Glutamatergic neuron (in vitro differentiated cells): ENCODE measurements around the gene SLC30A7. TPM values are rescaled to one million over a fixed set of nuclear protein-coding genes. Genes with fewer than 3 reads are reported as not detected.
"Not testable (repeated sequence)": the region's sequence is repeated elsewhere in the genome, so short reads cannot be mapped to it uniquely, and the experiment has no call there.

ENCODE experiments used
- DNase-seq: peaks from one replicate; pipeline ENCODE4 v3.0.0; 2022
- H3K27ac Mint-ChIP-seq: one replicate; pipeline ENCODE4 v1.8.0; 2020; ENCODE audit warnings: mild to moderate bottlenecking, mixed read lengths, inconsistent platforms; ENCODE audit not compliant: unreplicated experiment
- H3K27me3 Mint-ChIP-seq: one replicate; pipeline ENCODE4 v1.8.0; 2020; ENCODE audit warnings: mild to moderate bottlenecking, moderate library complexity, mixed read lengths, inconsistent platforms; ENCODE audit not compliant: unreplicated experiment
- H3K36me3 Mint-ChIP-seq: one replicate; pipeline ENCODE4 v1.8.0; 2020; ENCODE audit warnings: mild to moderate bottlenecking, mixed read lengths, inconsistent platforms; ENCODE audit not compliant: unreplicated experiment
- H3K4me1 Mint-ChIP-seq: one replicate; pipeline ENCODE4 v1.8.0; 2020; ENCODE audit warnings: mild to moderate bottlenecking, low read depth, mixed read lengths, inconsistent platforms; ENCODE audit not compliant: unreplicated experiment
- H3K4me3 Mint-ChIP-seq: one replicate; pipeline ENCODE4 v1.8.0; 2020; ENCODE audit warnings: mild to moderate bottlenecking, mixed read lengths, inconsistent platforms; ENCODE audit not compliant: unreplicated experiment
- H3K9me3 Mint-ChIP-seq: one replicate; pipeline ENCODE4 v1.8.0; 2020; ENCODE audit warnings: mild to moderate bottlenecking, moderate library complexity, mixed read lengths, inconsistent platforms; ENCODE audit not compliant: unreplicated experiment
- total RNA-seq: library from RNA; stranded (reverse); fragmentation: NEBNext Ultra II Directional; extraction: Animal tissue kit (Norgen Biotek cat#: 25700); gene quantifications from one replicate; pipeline ENCODE4 v1.2.1, GENCODE V29; 2021; ENCODE audit not compliant: unreplicated experiment
- TF ChIP-seq, protein P1 (sequence below): fragments of 200-600 bp; sonication (generic); IDR thresholded peaks from one replicate; pipeline ENCODE4 v1.5.0; 2021; ENCODE audit not compliant: partially characterized antibody, unreplicated experiment

The SLC30A7 gene
- total RNA-seq, 1 donor from 2014 or later = 21.5 TPM

GRCh38 chr1:100943533-100943932, 47.6 kb downstream of the SLC30A7 start:
- Mint-ChIP-seq H3K27ac (no peak overlapping the region), H3K4me1 (no peaks in the 10 kb centered on the region), H3K27me3 (peaks cover 2% of the 10 kb centered on the region), H3K4me3 (no peak overlapping the region), H3K9me3 (peaks cover 7% of the 10 kb centered on the region), H3K36me3 (peaks cover 30% of the 10 kb centered on the region)
- DNase-seq = no peak
- TF ChIP-seq, protein P1, sequence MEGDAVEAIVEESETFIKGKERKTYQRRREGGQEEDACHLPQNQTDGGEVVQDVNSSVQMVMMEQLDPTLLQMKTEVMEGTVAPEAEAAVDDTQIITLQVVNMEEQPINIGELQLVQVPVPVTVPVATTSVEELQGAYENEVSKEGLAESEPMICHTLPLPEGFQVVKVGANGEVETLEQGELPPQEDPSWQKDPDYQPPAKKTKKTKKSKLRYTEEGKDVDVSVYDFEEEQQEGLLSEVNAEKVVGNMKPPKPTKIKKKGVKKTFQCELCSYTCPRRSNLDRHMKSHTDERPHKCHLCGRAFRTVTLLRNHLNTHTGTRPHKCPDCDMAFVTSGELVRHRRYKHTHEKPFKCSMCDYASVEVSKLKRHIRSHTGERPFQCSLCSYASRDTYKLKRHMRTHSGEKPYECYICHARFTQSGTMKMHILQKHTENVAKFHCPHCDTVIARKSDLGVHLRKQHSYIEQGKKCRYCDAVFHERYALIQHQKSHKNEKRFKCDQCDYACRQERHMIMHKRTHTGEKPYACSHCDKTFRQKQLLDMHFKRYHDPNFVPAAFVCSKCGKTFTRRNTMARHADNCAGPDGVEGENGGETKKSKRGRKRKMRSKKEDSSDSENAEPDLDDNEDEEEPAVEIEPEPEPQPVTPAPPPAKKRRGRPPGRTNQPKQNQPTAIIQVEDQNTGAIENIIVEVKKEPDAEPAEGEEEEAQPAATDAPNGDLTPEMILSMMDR = no peak

DNA sequence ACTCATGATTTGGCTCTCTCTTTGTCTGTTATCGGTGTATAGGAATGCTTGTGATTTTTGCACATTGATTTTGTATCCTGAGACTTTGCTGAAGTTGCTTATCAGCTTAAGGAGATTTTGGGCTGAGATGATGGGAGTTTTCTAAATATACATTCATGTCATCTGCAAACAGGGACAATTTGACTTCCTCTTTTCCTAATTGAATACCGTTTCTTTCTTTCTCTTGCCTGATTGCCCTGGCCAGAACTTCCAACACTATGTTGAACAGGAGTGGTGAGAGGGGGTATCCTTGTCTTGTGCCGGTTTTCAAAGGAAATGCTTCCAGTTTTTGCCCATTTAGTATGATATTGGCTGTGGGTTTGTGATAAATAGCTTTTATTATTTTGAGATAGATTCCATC, 50.2 kb downstream of the SLC30A7 start:
- not testable (repeated sequence) for DNase-seq, H3K9me3 Mint-ChIP-seq, H3K4me3 Mint-ChIP-seq, H3K27ac Mint-ChIP-seq, H3K27me3 Mint-ChIP-seq, H3K4me1 Mint-ChIP-seq
- H3K36me3 Mint-ChIP-seq = peaks cover 34% of the 10 kb centered on the region

DNA sequence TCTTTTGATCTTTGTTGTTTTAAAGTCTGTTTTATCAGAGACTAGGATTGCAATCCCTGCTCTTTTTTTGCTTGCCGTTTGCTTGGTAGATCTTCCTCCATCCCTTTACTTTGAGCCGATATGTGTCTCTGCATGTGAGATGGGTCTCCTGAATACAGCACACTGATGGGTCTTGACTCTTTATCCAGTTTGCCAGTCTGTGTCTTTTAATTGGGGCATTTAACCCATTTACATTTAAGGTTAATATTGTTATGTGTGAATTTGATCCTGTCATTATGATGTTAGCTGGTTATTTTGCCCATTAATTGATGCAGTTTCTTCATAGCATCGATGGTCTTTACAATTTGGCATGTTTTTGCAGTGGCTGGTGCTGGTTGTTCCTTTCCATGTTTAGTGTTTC, 51.9 kb downstream of the SLC30A7 start:
- DNase-seq, H3K4me1 Mint-ChIP-seq, H3K27ac Mint-ChIP-seq, H3K27me3 Mint-ChIP-seq, H3K4me3 Mint-ChIP-seq, H3K9me3 Mint-ChIP-seq: not testable (repeated sequence)
- H3K36me3 Mint-ChIP-seq = peaks cover 27% of the 10 kb centered on the region

GRCh38 chr1:100948721-100949405, 53.0 kb downstream of the SLC30A7 start:
- not testable (repeated sequence) for H3K4me3 Mint-ChIP-seq, H3K4me1 Mint-ChIP-seq, DNase-seq, H3K9me3 Mint-ChIP-seq, H3K27ac Mint-ChIP-seq, H3K27me3 Mint-ChIP-seq
- peaks cover 27% of the 10 kb centered on the region for H3K36me3 Mint-ChIP-seq

DNA sequence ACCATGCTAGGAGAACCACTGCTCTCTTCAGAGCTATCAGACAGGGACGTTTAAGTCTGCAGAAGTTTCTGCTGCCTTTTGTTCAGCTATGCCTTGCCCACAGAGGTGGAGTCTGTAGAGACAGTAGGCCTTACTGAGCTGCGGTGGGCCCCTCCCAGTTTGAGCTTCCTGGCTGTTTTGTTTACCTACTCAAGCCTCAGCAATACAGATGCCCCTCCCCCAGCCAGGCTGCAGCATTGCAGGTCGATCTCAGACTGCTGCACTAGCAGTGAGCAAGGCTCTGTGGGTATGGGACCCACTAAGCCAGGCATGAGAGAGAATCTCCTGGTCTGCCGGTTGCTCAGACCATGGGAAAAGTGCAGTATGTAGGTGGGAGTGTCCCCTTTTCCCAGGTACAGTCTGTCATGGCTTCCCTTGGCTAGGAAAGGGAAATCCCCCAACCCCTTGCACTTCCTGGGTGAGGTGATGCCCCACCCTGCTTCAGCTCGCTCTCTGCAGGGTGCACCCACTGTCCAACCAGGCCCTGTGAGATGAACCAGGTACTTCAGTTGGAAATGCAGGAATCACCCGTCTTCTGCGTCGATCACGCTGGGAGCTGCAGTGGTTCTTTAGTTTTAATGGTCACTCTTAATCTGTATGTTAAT, 53.7 kb downstream of the SLC30A7 start:
- H3K9me3 Mint-ChIP-seq, H3K4me3 Mint-ChIP-seq, DNase-seq, H3K4me1 Mint-ChIP-seq, H3K27me3 Mint-ChIP-seq, H3K27ac Mint-ChIP-seq: not testable (repeated sequence)
- peaks cover 27% of the 10 kb centered on the region for H3K36me3 Mint-ChIP-seq

DNA sequence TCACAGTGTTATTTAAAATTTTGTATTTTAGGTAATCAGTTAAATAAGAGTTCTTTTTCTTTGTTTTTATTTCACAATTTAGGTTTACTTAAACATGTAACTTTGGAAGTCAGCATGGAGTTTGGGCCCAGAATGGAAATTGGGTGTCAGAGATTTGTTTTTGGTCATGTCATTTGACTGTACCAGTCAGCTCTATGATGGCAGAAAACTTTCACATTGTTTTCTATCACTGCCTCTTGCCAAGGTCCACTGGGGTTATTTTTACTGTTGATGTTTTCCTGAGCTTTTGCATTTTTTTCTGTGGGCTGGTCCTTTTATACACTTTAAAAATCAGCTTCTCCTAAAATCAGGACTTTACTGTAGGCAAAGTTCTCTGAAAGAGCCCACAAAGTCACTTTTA, 54.4 kb downstream of the SLC30A7 start:
- no peak overlapping the region for H3K27ac Mint-ChIP-seq
- H3K9me3 Mint-ChIP-seq = peaks cover 7% of the 10 kb centered on the region
- H3K4me3 Mint-ChIP-seq = no peak overlapping the region
- TF ChIP-seq, protein P1 = no peak
- H3K4me1 Mint-ChIP-seq = peaks cover 3% of the 10 kb centered on the region
- peaks cover 27% of the 10 kb centered on the region for H3K36me3 Mint-ChIP-seq
- no peak for DNase-seq
- H3K27me3 Mint-ChIP-seq = peaks cover 2% of the 10 kb centered on the region

GRCh38 chr1:100950781-100951180, 54.9 kb downstream of the SLC30A7 start:
- peaks cover 27% of the 10 kb centered on the region for H3K36me3 Mint-ChIP-seq
- H3K4me3 Mint-ChIP-seq = no peak overlapping the region
- H3K27me3 Mint-ChIP-seq = peaks cover 2% of the 10 kb centered on the region

More at GRCh38 chr1:100950781-100951180, 54.9 kb downstream of the SLC30A7 start:
- Mint-ChIP-seq H3K9me3 (peaks cover 7% of the 10 kb centered on the region), H3K27ac (no peak overlapping the region), H3K4me1 (peaks cover 3% of the 10 kb centered on the region)
- TF ChIP-seq, protein P1 = no peak
- DNase-seq = no peak
